ENCODE measurements around the gene NDUFA1. TPM values are rescaled to one million over a fixed set of nuclear protein-coding genes. Genes with fewer than 3 reads are reported as not detected.
"Not testable (repeated sequence)": the region's sequence is repeated elsewhere in the genome, so short reads cannot be mapped to it uniquely, and the experiment has no call there.

Gene NDUFA1
- total RNA-seq, 1 donor from 2014 or later, result 81.9 TPM

DNA sequence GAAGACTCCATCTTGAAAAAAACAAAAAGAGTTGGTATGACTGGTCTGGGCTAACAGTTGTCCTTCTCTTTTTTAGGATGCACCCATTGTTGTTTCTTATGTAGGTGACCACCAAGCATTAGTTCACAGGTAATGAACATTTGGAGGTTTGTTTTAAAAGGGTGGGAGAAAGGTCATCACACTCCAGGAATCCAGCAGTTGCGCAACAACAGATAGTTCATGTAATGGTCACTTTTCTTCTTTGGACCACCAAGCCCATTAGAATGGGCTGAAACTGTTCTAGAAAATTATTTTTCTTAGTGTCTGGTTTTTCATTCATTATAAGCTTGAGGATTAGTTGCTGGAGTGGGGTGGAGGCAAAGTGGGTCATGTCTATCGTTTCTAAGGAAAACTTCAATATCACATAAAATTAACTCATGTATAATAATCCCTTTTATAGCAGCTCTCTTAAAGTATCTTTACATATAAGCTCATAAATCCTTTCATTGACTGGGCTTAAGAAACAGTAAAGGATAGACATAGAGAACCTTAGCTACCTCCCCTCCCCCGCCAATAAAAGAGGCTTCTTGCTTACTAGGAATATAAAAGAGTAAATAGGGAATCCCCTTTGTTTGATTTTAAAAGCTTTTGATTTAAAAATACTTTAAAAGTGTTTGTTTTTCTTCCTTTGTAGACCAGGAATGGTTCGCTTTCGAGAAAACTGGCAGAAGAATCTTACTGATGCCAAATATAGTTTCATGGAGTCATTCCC, 48.4 kb downstream of the NDUFA1 start:
- Mint-ChIP-seq H3K27ac (no peak overlapping the region), H3K4me1 (ENCODE audit: unreplicated experiment) (no peaks in the 10 kb centered on the region), H3K36me3 (no peaks in the 10 kb centered on the region), H3K27me3 (no peaks in the 10 kb centered on the region), H3K4me3 (no peak overlapping the region), H3K9me3 (no peaks in the 10 kb centered on the region)
- DNase-seq (ENCODE audit: extremely low spot score, unreplicated experiment), result no peak
- TF ChIP-seq, protein P1, sequence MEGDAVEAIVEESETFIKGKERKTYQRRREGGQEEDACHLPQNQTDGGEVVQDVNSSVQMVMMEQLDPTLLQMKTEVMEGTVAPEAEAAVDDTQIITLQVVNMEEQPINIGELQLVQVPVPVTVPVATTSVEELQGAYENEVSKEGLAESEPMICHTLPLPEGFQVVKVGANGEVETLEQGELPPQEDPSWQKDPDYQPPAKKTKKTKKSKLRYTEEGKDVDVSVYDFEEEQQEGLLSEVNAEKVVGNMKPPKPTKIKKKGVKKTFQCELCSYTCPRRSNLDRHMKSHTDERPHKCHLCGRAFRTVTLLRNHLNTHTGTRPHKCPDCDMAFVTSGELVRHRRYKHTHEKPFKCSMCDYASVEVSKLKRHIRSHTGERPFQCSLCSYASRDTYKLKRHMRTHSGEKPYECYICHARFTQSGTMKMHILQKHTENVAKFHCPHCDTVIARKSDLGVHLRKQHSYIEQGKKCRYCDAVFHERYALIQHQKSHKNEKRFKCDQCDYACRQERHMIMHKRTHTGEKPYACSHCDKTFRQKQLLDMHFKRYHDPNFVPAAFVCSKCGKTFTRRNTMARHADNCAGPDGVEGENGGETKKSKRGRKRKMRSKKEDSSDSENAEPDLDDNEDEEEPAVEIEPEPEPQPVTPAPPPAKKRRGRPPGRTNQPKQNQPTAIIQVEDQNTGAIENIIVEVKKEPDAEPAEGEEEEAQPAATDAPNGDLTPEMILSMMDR (conservative IDR thresholded peaks at IDR 0.05), result no peak

DNA sequence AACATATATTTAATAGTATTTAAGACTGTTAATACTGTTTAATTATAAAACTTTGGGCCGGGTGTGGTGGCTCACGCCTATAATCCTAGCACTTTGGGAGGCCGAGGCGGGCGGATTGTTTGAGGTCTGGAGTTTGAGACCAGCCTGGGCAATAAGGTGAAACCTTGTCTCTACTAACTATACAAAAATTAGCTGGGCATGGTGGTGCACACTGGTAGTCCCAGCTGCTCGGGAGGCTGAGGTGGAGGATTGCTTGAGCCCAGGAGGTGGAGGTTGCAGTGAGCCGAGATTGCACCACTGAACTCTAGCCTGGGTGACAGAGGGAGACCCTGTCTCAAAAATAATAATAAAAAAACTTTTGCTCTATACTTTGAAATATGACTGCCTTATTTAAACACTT, 50.8 kb downstream of the NDUFA1 start:
- H3K4me3 Mint-ChIP-seq; H3K4me1 Mint-ChIP-seq (ENCODE audit: unreplicated experiment); DNase-seq (ENCODE audit: extremely low spot score, unreplicated experiment); H3K9me3 Mint-ChIP-seq; H3K27me3 Mint-ChIP-seq; H3K36me3 Mint-ChIP-seq; H3K27ac Mint-ChIP-seq: not testable (repeated sequence)

Other genes starting within 250 kb of the NDUFA1 start
- gene SEPTIN6, start 178.7 kb upstream of the NDUFA1 start, total RNA-seq (ENCODE audit: low replicate concordance), result 15.8 and 70.2 TPM in 2 replicates
- 0.63 TPM in 1 of 2 replicates, not detected in the other for gene SOWAHD, start 113.2 kb upstream of the NDUFA1 start, total RNA-seq (ENCODE audit: low replicate concordance)
- gene RPL39, start 80.2 kb upstream of the NDUFA1 start, total RNA-seq (ENCODE audit: low replicate concordance), result 2,402 and 2,468 TPM in 2 replicates
- 12.4 and 16.4 TPM in 2 replicates for gene UPF3B, start 18.9 kb upstream of the NDUFA1 start, total RNA-seq (ENCODE audit: low replicate concordance)
- gene RNF113A, start 99 bp upstream of the NDUFA1 start, total RNA-seq (ENCODE audit: low replicate concordance), result 12.7 and 16.9 TPM in 2 replicates
- gene AKAP14, start 24.1 kb downstream of the NDUFA1 start, total RNA-seq (ENCODE audit: low replicate concordance), result 0.92 TPM in 1 of 2 replicates, not detected in the other
- 7.0 and 9.1 TPM in 2 replicates for gene NKAP, start 71.9 kb downstream of the NDUFA1 start, total RNA-seq (ENCODE audit: low replicate concordance)
- not detected in 2 replicates for gene RHOXF2B, start 205.9 kb downstream of the NDUFA1 start, total RNA-seq (ENCODE audit: low replicate concordance)
- not detected in 2 replicates for gene RHOXF1, start 244.1 kb downstream of the NDUFA1 start, total RNA-seq (ENCODE audit: low replicate concordance)